Ramos (cell line): ENCODE data around the gene ZBTB18.

Experiments
- in situ Hi-C: fragments of 300-500 bp; cut with MboI; formaldehyde crosslinking; loops from one replicate; pipeline ENCODE4 v1.14.3; 2022; ENCODE audit warnings: low sequenced_read_pairs; ENCODE audit not compliant: unreplicated experiment

ZBTB18 gene

GRCh38 chr1:244057474-244058385 is 6.6 kb downstream of the ZBTB18 start:
- in situ Hi-C loops, result no loop called here

- in situ Hi-C loops, result no loop called here
These were observed 9.0 kb downstream of the ZBTB18 start for GRCh38 chr1:244060117-244060516.

- in situ Hi-C loops, result no loop called here
These were observed 9.6 kb downstream of the ZBTB18 start for GRCh38 chr1:244060686-244061085.

GRCh38 chr1:244062156-244062725 is 11.2 kb downstream of the ZBTB18 start:
- in situ Hi-C loops, result no loop called here

GRCh38 chr1:244063498-244063897 is 12.4 kb downstream of the ZBTB18 start:
- in situ Hi-C loops, result no loop called here

GRCh38 chr1:244064621-244065020 is 13.5 kb downstream of the ZBTB18 start:
- in situ Hi-C loops, result no loop called here

GRCh38 chr1:244065063-244065793 is 14.1 kb downstream of the ZBTB18 start:
- in situ Hi-C loops, result no loop called here

GRCh38 chr1:244065960-244066388 is 14.9 kb downstream of the ZBTB18 start:
- in situ Hi-C loops, result no loop called here

GRCh38 chr1:244066954-244067716 is 16.1 kb downstream of the ZBTB18 start:
- in situ Hi-C loops, result no loop called here

- in situ Hi-C loops, result no loop called here
These were observed 16.8 kb downstream of the ZBTB18 start for GRCh38 chr1:244067893-244068292.

- in situ Hi-C loops, result no loop called here
These were observed 17.5 kb downstream of the ZBTB18 start for GRCh38 chr1:244068567-244068966.

- in situ Hi-C loops, result no loop called here
These were observed 18.3 kb downstream of the ZBTB18 start for GRCh38 chr1:244069326-244069898.

- in situ Hi-C loops, result no loop called here
These were observed 23.6 kb downstream of the ZBTB18 start for GRCh38 chr1:244074559-244075171.

GRCh38 chr1:244075247-244075722 is 24.2 kb downstream of the ZBTB18 start:
- in situ Hi-C loops, result no loop called here

- in situ Hi-C loops, result no loop called here
These were observed 25.7 kb downstream of the ZBTB18 start for GRCh38 chr1:244076740-244077139.

GRCh38 chr1:244077473-244078220 is 26.6 kb downstream of the ZBTB18 start:
- in situ Hi-C loops, result no loop called here

GRCh38 chr1:244080343-244080929 is 29.4 kb downstream of the ZBTB18 start:
- in situ Hi-C loops, result no loop called here

GRCh38 chr1:244082969-244083368 is 31.9 kb downstream of the ZBTB18 start:
- in situ Hi-C loops, result no loop called here
